ENCODE measurements around the gene KANK3.
"Not testable (repeated sequence)": the region's sequence is repeated elsewhere in the genome, so short reads cannot be mapped to it uniquely, and the experiment has no call there.

Gene KANK3

DNA sequence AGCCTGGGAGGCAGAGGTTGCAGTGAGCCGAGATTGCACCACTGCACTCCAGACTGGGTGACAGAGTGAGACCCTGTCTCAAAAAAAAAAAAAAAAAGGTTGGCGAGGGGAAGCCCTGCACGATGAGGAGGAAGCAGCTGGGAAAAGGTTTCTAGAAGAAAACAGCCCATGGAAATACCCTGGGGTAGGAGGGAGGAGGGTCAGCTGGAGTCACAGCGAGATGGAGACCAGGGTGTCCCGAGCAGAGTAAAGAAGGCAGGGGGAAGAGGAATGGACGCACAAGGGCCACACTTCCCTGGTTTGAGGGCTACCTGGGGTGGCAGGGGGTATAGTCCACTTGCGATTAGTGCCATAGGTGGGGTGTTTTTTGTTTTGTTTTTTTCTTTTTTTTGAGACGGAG is 6.4 kb downstream of the KANK3 start:
- DNase-seq, result no peak

DNA sequence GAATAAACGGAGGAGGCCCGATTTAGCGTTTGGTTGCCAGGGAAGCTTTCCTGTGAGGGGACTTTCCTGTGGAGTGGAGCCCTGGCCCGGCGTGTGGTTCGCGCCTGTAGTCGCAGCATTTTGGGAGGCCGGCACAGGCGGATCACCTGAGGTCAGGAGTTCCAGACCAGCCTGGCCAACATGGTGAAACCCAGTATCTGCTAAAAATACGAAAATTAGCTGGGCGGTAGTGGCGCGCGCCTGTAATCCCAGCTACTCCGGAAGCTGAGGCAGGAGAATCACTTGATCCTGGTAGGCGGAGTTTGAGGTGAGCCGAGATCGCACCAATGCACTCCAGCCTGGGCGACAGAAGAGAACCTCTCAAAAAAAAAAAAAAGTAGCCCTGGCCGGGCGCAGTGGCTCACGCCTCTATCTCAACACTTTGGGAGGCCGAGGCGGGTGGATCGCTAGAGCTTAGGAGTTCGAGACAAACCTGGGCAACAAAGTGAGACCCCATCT is 6.9 kb downstream of the KANK3 start:
- DNase-seq, result no peak

DNA sequence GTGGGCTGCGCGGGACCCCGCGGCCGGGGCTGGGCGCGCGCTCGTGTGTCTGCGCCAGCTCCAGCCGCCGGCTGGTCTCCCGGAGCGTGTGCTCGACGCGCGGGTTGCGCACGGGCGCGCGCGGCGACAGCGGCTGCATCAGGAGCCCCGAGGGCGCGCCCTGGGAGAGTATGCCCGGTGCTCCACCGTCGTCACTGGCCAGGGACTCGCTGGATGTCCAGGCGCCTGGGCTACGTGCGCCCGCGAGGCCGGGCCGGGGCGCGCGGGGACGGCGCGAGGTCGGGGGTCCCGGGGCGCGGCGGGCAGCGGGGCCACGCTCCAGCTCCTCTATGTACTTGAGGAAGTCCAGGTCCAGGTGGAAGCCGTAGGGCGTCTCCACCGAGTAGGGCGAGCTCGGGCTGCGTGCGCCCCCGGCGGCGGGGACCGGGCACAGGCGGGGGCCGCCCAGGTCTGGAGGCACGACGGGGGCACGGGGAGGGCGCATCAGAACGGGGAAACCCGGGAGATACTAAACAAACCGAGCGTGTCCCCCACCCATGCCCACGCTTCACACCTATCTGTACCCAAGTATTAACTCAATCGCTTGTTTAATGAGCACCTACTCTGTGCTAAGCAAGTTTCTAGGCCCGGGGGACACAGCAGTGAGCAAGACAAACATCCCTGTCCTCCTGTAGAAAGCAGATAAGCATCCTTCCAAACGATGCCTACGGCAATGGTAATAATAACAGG is 7.6 kb downstream of the KANK3 start:
- DNase-seq, result peak in 1 of 2 experiments; percentile 41

DNA sequence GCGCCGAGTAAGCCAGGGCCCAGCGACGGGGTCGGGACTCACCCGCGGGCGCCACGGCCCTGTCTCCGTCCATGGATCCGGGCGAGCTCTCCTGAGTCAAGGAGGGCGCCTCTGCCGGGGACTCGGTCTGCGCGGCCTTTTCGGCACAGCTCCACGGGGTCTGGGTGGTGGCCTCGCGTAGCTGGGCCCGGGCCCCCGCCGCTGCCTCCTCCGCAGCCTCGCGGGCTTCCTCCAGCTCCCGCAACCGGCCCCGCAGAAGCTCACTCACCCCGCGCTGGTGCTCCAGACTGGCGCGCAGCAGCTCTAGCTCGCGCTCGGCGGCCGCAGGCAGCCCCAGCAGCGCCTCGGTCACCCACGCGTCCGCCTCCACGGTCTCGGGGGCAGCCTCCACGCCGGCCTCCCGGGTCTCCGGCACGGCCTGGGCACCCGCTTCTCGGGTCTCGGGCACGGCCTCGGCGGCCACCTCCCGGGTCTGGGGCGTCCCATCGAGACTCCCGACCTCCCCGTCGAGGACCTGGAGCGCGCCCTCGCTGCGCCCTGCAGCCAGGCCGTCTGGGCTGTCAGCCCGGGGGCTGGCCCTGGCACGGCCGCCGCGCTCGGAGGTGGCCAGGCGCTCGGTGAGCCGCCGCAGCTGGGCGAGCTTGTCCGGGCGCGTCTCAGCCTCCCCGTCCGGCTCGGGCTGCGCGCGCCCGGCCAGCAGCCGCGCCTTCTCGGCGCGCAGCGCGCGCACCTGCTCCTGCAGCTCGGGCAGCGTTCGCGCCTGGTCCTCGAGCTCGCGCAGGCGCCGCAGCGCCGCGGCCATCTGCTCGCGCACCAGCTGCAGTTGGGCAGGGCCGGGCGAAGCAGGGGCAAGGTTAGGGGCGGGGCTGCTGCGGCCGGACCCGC is 8.4 kb downstream of the KANK3 start:
- DNase-seq, result peak; percentile 44 to 49

DNA sequence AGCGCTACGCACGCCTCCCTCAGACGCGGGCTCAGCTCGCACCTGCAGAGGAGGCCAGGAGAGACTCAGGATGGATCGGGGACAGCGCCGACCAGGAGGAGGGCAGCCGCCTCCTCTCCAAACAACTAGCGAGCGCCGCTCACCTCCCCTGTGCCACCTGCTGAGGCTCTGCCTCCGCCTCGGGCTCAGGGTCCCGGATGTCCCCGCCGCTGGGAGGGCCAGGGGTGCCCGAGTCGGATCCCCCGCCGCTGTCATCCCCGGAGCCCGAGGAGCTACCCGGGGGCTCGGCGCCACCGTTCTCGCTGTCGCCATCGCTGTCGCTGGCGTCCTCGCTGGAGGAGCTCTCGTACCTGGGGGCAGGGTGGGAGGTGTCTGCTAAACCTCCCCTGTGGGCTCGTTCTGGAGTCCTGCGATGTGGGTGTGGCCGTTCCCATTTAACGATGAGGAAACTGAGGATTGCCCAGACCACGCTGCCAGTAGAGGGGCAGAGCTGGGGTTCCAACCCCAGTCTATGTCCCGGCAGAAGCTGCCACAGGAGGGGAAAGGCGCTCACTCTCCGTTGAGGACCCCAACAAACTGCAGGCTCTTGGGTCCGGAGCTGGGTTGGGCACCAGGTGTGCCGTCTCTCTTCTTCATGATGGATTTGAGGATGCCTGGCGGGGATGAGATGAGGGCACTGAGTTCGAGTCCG is 9.2 kb downstream of the KANK3 start:
- DNase-seq, result no peak

DNA sequence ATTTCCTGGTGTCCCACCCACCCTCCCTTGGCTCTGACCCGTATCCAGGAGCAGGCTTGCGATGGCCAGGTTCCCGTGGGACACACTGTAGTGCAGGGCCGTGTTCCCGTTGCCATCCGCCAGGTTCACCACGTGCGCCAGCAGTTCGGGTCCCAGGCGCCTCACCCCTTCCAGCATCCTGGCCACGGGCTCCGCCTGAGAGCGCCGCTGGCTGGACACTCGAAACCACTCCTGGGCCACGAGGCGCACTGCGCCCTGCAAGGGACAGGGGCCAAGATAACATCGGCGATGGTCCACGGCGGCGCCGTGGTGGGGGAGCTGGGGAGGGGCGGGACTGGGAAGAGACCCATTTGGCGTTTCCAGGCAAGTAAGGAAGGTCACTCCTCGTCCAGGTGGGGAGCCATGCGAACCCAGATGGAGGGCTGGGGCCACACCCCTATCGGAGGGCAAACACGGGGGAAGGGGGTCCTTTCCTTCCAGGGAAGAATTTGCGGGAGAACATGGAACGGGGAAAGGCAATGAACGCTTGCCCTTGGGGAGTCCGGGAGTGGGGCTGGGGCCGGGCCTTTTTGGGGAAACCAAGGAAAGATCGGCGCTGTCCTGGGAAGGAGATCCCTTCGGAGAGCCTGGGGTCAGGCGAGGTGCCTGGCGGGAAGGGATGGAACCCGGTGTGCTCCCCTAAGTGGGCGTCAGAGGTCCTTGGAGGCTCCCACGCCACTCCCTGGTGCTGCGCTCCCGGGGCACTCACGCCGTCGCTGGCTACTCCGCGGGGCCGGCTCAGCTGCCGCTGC is 9.9 kb downstream of the KANK3 start:
- no peak for DNase-seq

DNA sequence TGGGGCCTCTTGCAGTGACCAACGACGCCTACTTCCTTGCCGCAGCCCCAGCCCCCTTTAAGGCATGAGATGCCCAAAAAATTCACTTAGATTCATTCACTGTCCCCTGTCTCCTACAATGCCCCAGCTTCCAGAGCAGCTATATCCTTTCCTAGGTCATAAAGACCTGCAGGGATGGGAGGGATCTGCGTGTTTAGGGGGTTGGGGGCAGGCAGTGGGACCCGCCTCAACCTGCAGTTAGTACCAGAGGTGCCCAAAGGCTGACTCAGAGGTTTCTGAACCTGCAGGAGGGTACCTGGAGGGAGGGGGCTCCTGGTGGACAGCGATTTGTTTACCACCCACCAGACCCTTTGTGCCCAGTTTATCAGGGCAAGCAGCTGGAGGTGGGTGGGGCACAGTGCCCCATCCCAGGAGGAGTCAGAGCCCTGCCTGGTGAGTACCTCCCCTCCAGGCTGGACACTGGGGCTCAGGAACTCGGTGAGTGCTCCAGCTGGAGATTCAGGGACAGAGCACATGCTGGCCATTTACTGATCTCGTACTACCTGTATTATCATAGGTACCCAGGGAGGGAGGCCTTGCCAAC is 11.7 kb downstream of the KANK3 start:
- no peak for DNase-seq

DNA sequence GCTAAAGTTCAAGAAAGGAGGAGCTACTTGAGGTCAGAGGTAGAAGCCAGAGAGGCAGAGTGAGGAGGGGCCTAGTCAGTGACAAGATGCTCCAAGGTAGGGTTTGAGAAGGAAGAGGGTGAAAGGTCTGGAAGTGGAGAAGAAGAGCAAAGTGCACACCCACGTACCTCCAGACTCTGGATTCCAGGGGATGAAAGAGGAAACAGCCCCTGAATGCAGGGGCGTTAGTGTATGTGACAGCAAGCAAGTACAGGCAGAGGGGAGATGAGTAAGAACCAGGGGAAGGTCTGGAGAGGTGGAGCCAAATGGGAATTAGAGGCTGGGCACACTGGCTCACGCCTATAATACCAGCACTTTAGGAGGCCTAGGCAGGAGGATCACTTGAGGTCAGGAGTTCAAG is 13.1 kb downstream of the KANK3 start:
- no peak for DNase-seq

DNA sequence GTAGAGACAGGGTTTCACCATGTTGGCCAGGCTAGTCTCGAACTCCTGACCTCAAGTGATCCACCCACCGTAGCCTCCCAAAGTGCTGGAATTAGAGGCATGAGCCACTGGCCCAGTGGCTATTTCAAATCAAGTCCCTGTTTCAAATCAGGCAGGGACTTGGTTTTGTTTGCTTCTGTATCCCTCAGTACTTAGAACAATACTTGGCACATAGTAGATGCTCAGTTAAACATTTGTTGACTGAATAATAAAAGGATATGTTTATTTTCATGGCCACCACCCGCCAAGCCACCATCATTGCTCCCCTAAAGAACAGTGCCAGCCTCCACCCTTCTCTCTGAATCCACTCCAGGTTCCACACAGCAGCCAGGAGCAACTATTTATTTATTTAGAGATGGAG is 17.6 kb downstream of the KANK3 start:
- no peak for DNase-seq

DNA sequence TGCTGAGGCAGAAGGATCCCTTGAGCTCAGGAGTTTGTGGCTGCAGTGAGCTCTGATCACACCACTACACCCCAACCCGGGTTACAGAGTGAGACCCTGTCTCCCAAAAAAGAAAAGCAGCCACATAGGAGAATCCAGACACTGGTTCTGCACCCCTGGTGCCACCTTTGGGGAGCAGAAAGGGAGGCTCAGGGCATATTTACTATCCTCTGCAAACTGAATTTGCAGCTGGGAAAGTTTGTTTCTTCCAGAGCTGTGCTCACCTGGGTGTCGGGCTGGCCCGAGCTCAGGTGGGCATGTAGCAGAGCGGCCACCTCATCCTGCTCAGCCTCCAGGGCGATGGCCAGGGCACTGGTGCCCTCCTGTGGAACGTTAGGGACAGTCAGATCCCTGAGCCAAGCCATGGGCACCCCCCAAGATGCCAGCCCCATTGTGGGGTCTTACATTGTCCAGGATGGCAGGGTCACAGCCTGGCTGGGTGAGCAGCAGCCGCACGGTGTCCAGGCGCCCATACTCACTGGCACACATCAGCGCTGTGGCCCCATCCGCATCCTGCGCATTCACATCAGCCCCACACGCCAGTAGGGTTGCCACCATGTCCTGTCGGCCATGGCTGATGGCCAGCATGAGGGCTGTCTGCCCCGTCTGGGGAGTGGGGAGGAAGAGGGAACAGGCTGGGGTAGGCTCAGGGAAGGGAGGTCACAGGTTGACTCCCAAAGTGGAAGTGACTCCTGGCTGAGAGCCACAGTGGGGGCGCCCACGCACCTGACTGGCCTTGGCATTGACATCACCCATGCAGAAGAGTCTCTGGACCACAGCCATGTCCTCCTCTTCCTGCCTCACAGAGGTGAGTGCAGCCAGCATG is 18.6 kb downstream of the KANK3 start:
- no peak for DNase-seq

DNA sequence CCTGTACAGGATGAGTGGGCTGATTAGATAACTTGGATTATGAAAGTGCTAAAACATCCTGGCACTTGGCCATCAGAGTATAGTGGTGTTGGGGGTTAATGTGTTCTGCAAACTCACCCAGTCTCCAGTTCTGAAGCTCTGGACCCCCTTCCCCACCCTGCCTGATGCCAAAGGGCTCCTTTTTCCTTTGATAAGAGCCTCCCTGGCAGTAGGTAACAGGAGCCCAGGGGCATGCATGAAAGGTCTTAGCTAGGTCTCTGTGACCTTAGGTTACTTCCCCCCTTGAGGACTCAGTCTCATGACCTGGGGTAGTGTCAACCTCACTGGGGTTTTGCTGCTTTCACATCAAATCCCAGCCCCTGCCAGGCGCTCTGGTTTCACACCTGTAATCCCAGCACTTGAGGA is 19.3 kb downstream of the KANK3 start:
- peak in 1 of 2 experiments; percentile 32 for DNase-seq

DNA sequence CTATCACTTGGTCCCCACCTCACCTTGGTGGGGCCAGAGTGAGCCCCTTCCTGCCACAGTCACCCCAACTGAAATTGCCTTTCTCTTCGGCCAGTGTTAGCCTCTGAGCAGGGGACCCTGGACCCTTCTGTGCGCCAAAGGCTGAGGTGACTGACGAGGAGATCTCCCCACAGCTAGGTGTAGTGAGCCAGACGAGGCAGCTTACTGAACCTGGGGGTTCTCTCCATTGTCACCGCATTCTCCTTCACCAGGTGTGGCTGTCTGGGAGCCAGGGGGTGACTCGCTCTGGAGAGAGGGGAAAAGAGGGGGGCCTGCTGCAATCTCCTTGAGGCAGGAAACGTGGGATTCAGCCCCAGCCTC is 20.4 kb downstream of the KANK3 start:
- no peak for DNase-seq

DNA sequence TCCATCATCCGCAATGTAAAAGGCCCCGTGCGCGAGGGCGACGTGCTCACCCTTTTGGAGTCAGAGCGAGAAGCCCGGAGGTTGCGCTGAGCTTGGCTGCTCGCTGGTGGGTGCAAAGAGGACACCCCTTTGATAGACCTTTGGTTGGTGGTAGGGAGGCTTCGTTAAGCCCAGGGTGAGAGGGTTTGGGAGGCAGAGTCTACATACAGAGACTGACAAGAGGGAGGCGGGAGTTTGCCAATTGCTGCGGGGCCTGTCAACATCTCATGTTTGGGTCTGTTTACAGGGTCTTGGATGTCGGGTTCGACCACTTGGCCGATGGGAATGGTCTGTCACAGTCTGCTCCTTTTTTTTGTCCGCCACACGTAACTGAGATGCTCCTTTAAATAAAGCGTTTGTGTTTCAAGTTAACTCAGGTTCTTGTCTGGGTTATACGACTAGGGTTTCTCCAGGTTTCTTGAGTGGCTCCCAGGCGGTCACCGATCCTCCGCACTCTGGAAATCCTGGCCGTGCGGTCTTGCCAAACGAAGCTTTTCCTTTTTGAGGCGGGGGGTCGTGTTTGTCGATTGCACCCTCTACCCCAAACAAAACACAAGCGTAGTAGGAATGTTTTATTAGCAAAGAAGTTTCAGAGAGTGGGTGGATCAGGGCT is 20.9 kb downstream of the KANK3 start:
- DNase-seq, result no peak

DNA sequence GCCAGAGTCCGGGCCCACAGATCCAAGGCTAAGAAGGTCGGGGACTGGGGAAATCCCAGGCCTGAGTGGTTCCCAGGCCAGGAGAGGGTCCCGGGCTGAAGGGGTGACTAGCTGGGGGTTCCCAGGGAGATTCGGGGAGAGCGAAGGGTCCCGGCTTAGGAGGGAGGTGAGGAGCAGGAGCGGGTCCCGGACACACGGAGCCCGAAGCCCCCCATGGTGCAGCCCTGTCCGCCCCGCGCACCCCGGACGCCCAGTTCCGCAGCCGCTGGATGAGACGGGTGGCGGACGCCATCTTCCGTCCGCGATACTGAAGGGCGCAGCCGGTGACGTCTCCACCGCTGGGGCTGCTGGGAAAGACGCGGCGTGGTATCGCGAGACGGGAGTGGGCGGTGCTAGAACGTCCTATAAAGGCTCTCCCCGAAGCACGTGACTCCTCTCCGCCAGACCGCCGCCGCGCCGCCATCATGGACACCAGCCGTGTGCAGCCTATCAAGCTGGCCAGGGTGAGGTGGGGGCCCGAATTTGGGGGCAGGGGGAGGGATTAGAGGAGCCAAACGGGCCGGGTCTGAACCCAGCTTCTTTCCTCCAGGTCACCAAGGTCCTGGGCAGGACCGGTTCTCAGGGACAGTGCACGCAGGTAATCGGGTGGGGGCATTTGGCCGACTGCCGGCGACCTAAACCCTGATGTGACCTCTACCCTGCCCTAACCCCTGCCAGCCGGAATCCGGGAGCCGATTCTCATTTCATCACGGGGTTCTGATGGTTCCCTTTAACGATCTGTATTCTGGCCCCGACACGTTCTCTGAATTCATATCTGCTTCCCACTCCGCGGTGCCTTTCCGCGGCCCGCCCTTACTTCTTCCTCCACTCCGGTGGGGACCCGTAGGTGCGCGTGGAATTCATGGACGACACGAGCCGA is 21.7 kb downstream of the KANK3 start, which contains the start of the genes NDUFA7 and RPS28:
NDUFA7 (minus strand) TSS at position 309 of the 919 bp plus-strand sequence; CDS start at position 292, 17 bp downstream.
RPS28 (plus strand) TSS at position 430 of the 919 bp plus-strand sequence; CDS start at position 465, 35 bp downstream.
- DNase-seq, result peak; percentile 97 to 98

DNA sequence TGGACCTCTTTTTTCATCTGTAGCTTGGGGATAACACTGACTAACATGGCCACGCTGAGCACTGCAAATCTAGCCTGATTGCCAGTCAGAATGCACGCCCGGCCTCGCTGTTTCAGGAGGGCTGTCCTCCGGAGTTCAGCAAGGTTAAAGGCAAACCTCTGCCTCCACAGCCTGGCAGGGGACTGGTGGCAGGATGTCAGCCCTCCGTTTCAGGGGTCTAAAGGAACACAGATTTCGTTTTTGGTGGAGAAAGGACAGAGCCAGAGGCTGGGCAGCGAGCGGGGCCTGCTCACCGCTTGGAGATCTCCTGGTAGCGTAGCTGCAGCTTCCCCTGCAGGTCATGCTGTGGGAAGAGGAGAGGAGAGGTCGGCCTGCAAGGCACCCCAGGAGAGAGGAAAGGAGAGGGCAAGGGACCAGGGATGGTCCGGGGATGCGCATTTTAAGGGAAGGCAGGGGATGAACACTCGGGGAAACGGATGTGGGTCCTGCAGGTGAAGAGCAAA is 22.4 kb downstream of the KANK3 start:
- no peak for DNase-seq

DNA sequence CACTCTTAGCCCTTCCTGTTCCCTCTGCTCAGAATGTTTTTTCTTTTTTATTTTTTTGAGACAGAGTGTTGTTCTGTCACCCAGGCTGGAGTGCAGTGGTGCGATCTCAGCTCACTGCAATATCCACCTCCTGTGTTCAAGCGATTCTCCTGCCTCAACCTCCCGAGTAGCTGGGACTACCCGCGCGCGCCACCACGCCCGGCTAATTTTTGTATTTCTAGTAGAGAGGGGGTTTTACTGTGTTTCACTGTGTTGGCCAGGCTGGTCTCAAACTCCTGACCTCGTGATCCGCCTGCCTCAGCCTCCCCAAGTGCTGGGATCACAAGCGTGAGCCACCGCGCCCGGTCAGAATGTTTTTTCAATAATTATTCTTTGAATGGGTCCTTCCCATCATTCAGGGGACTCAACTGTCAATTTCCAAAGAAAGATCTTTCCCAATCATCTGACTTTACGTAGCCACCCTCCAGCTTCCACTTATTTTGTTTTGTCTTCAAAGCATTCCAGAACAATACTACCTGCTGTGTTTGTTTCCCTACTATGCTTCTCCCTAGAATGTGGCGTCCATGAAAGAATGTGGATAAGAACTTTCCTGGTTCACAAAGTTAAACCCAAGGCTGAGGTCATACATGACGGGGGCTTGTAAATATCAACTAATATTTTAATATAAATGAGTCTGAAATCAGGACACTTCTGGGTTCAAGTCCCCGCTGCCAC is 23.1 kb downstream of the KANK3 start:
- no peak for DNase-seq

DNA sequence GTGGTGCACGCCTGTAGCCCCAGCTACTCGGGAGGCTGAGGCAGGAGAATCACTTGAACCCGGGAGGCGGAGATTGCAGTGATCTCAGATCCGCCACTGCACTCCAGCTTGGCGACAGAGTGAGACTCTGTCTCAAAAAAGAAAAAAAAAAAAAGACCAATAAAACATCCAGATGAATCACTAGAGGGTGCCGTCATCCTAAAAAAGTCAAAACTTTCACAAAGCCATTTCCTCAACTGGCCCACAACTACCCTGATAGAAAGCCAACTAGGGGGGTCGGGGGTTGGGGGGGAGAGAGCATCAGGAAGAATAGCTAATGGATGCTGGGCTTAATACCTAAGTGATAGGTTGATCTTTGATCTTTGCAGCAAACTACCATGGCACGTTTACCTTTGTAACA is 24.2 kb downstream of the KANK3 start:
- not testable (repeated sequence) for DNase-seq
